GM12865 (cell line): ENCODE results near the gene PTGDS.

Experiments used
- DNase-seq: peaks from one replicate; pipeline ENCODE4 v3.0.0; 2010; ENCODE audit warnings: low read depth
- H3K4me3 ChIP-seq: 2 replicates; pipeline ENCODE4 v1.5.1; 2011; ENCODE audit warnings: mild to moderate bottlenecking, low read depth, low read length, control low read depth
- TF ChIP-seq, protein P1 (sequence below): IDR thresholded peaks from 2 replicates; pipeline ENCODE4 v1.5.1; 2011; ENCODE audit warnings: low read length, control low read depth, low read depth, inconsistent platforms; ENCODE audit not compliant: insufficient read depth; ENCODE audit errors: missing control alignments

PTGDS gene

DNA sequence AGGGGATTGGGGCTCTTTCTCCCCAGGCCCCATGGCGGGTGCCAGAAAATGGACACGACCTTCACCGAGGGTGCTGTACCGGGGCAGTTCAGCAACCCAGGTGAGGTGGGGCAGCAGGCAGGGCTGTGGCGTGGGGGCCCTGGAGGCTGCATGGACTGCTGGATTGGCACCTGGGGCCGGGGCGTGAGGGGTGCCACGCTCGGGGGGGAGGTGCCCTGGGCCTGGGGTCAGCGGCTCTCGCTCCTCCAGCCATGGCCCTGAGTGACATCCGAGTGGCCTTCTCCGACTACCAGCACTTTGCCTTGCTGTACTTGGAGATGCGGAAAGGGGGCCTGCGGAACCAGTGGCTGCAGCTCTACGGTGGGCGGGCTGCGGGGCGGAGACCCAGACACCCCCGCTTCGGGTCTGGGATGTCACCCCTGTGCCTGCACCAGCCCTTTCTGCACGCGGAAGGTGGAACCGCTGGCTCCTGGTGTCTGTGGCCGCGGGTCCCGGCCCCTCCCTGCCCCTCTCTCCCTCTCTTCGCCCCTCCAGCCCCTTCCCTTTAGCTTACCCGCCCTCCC, 7.2 kb downstream of the PTGDS start:
- no peak overlapping the region for H3K4me3 ChIP-seq
- DNase-seq, result no peak
- TF ChIP-seq, protein P1, sequence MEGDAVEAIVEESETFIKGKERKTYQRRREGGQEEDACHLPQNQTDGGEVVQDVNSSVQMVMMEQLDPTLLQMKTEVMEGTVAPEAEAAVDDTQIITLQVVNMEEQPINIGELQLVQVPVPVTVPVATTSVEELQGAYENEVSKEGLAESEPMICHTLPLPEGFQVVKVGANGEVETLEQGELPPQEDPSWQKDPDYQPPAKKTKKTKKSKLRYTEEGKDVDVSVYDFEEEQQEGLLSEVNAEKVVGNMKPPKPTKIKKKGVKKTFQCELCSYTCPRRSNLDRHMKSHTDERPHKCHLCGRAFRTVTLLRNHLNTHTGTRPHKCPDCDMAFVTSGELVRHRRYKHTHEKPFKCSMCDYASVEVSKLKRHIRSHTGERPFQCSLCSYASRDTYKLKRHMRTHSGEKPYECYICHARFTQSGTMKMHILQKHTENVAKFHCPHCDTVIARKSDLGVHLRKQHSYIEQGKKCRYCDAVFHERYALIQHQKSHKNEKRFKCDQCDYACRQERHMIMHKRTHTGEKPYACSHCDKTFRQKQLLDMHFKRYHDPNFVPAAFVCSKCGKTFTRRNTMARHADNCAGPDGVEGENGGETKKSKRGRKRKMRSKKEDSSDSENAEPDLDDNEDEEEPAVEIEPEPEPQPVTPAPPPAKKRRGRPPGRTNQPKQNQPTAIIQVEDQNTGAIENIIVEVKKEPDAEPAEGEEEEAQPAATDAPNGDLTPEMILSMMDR, result no peak

DNA sequence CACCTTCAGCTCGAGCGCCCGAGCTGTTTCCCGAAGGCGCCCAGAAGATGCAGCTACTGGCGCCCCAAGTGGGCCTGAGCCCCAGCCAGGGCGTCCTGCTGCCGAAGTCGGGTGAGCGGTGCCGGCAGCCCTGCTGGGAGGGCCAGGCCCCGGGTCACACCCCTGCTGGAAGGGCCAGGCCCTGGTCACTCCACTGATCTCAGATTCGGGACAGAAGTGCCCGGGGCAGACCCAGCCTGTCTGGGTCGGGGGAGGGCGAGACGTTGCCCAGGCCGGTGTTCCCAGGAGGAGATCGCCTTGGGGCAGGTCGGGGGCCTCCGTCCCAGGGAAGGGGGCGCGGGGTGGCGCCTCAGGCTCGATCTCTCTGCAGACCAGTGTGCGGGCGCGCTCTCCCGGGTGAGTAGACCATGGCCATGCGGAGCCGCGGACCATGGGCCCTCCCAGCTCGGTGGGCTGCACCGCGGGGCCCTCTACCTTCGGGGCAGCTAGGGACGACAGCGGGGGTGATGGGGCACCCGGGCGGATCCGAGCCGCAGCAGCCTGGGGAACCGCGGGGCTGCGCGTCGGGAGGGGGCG, 7.8 kb downstream of the PTGDS start:
- DNase-seq, result no peak
- no peak overlapping the region for H3K4me3 ChIP-seq
- TF ChIP-seq, protein P1, result no peak

DNA sequence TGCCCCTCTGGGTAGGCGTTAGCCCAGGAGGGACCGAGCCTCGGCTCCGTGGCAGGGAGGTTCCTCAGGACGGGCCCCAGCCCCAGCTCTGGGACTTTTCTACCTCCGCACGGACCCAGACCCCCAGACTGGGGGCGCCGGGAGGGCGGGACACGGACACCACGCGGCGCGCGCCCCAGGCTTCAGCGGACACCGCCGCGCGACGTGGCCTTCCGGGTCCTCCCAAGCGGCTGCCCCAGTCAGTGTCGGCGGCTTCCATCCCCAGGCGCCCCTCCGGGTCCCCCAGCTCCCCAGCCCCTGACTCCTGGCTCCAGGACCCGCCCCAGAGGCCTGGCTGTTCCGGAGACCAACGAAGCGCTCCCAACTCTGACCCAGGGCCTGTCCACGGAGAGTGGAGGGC, 8.5 kb downstream of the PTGDS start:
- H3K4me3 ChIP-seq, result no peak overlapping the region
- TF ChIP-seq, protein P1, result no peak
- DNase-seq, result no peak

DNA sequence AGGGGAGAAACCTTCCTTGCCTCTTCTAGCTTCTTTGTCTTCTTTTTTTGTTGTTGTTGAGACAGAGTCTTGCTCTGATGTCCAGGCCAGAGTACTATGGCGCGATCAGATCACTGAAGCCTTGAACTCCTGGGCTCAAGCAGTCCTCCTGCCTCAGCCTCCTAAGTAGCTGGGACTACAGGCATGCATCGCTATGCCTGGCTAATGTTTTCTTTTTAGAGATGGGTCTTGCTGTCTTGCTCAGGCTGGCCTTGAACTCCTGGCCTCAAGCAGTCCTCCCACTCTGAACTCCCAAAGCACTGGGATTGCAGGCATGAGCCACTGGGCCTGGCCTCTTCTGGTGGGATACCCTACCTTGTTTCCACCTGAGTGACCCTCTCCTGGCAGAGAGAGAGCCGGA, 11.6 kb downstream of the PTGDS start:
- H3K4me3 ChIP-seq, result no peak overlapping the region
- TF ChIP-seq, protein P1, result no peak
- no peak for DNase-seq

DNA sequence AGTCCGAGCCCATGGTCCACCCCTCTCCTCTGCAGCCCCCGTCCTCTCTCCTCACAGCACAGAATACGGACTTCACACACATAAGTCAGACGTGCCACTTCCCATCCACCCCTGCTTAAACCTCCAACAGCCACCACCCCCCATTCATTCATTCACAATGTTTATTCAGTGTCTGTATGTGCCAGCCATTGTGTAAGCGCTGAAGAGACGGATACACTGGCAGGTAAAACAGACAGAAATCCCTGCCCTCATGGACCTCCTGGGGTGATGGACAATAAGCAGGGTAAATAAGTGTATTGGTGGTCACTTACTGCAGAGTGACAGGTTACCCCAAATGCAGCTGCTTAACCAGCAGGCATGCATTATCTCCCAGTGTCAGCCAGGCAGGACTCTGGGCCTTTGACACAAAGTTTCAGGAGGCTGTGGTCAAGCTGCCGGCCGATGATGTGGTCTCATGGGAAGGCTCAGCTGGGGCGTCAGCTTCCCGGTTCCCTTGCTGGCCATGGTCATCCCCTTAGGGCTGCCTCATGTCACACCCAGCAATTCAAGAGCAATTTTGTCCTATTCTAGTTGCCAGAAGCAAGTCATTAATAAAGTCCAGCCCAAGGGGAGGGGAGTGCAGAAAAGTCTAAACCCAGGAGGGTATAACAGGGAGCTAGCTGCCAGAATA, 13.1 kb downstream of the PTGDS start:
- no peak overlapping the region for H3K4me3 ChIP-seq
- TF ChIP-seq, protein P1, result no peak
- DNase-seq, result no peak

DNA sequence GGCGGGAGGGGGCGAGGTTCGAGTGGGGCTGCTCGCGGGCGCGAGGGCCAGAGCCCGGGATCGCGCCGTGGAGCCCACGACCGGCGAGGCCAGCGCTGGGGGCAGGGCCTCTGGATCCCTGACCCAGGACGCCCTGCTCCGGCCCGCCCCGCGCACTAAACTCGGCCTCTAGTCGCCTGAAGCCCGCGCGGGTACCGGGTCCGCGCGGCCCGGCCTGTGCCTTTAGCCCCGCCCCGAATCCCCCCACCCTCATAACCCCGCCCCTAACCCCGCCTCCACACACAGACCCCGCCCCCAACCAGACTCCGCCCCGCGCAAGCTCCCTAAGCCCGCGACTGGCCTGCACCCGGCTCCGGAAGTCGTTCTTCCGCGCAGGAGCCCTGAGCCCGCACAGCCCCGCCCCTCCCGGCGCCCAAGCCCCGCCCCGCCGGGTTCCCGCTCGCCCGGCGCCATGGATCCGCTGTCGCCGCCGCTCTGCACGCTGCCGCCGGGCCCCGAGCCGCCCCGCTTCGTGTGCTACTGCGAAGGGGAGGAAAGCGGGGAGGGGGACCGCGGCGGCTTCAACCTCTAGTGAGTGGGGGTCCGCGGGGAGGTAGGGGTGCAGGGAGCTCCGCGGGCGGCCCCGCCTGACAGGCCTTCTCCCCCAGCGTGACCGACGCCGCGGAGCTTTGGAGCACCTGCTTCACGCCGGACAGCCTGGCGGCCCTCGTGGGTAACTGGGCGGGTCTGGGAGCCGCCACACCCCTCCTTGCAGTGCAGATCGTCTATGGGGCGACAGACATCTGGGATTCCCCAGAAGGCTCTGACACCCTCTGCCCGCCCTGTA, 14.9 kb downstream of the PTGDS start, which contains the start of gene PAXX:
Gene PAXX (plus strand): TSS at position 430 of the 826 bp plus-strand sequence. CDS start 22 bp downstream, at position 452.
- H3K4me3 ChIP-seq, result peak within 1 kb of the TSS; percentile 55
- DNase-seq, result peak; percentile 94
- TF ChIP-seq, protein P1, result no peak
